ENCODE measurements around the gene PRKN.

GRCh38 chr6:162068340-162068739 lies 659.2 kb downstream of the PRKN start:
- TF ChIP-seq CTCF (IDR thresholded peaks at IDR 0.05) = no peak
- no peak for TF ChIP-seq POLR2AphosphoS5 (IDR thresholded peaks at IDR 0.05; ENCODE audit: low read depth, low read length)
